Measurements from ENCODE around the gene SLC35G1.

Gene SLC35G1

GRCh38 chr10:93894516-93895378 lies 969 bp downstream of the SLC35G1 start:
- no peak for DNase-seq

GRCh38 chr10:93897070-93897780 lies 3.4 kb downstream of the SLC35G1 start:
- no peak for DNase-seq

GRCh38 chr10:93899109-93899508 lies 5.3 kb downstream of the SLC35G1 start:
- no peak for DNase-seq

GRCh38 chr10:93903051-93903450 lies 9.3 kb downstream of the SLC35G1 start:
- DNase-seq, result no peak

- peak; percentile 23 for DNase-seq
Measured at GRCh38 chr10:93904901-93905300, 11.1 kb downstream of the SLC35G1 start.

GRCh38 chr10:93907059-93907458 lies 13.3 kb downstream of the SLC35G1 start:
- no peak for DNase-seq

GRCh38 chr10:93911866-93912265 lies 18.1 kb downstream of the SLC35G1 start:
- no peak for DNase-seq

GRCh38 chr10:93912444-93912843 lies 18.7 kb downstream of the SLC35G1 start:
- no peak for DNase-seq

- no peak for DNase-seq
Measured at GRCh38 chr10:93913706-93914105, 19.9 kb downstream of the SLC35G1 start.

GRCh38 chr10:93915598-93915997 lies 21.8 kb downstream of the SLC35G1 start:
- no peak for DNase-seq

- peak; percentile 21 for DNase-seq
Measured at GRCh38 chr10:93916257-93917063, 22.7 kb downstream of the SLC35G1 start.

- DNase-seq, result no peak
Measured at GRCh38 chr10:93917064-93917391, 23.2 kb downstream of the SLC35G1 start.

GRCh38 chr10:93917821-93918220 lies 24.0 kb downstream of the SLC35G1 start:
- no peak for DNase-seq

GRCh38 chr10:93921338-93921737 lies 27.6 kb downstream of the SLC35G1 start:
- DNase-seq, result no peak

- DNase-seq, result no peak
Measured at GRCh38 chr10:93926613-93927012, 32.8 kb downstream of the SLC35G1 start.

GRCh38 chr10:93938140-93938539 lies 44.4 kb downstream of the SLC35G1 start:
- no peak for DNase-seq

- DNase-seq, result no peak
Measured at GRCh38 chr10:93940881-93941280, 47.1 kb downstream of the SLC35G1 start.

GRCh38 chr10:93941606-93942005 lies 47.8 kb downstream of the SLC35G1 start:
- no peak for DNase-seq

- no peak for DNase-seq
Measured at GRCh38 chr10:93945819-93946218, 52.0 kb downstream of the SLC35G1 start.

GRCh38 chr10:93947055-93947454 lies 53.3 kb downstream of the SLC35G1 start:
- DNase-seq, result no peak

- no peak for DNase-seq
Measured at GRCh38 chr10:93947524-93947923, 53.7 kb downstream of the SLC35G1 start.

GRCh38 chr10:93951905-93952304 lies 58.1 kb downstream of the SLC35G1 start:
- DNase-seq, result no peak

Measured in SHP77 treated with DMSO at 0.1 percent for 48 hours (cell line).